Cardiac fibroblast (primary cell): Measurements from ENCODE around the gene SMPD1.

Source experiments
- DNase-seq, 2 donors: peaks; one replicate each; pipeline versions ENCODE4 v3.0.0 to v3.0.0-alpha.2; 2010; ENCODE audit warnings: low read depth in 2 of 2
- H3K4me3 ChIP-seq, 2 donors: replicated peaks in 1 of 2; 1 replicate in 1 of 2; 2 replicates in 1 of 2; pipeline ENCODE4 v1.5.1; 2011; ENCODE audit warnings: low read depth in 2 of 2, low read length in 2 of 2, mild to moderate bottlenecking in 2 of 2, moderate library complexity in 1 of 2
- TF ChIP-seq, protein P1 (sequence below): IDR thresholded peaks from one replicate; pipeline ENCODE4 v1.5.1; 2011; ENCODE audit warnings: low read depth, mild to moderate bottlenecking, low read length, inconsistent platforms

The SMPD1 gene

DNA sequence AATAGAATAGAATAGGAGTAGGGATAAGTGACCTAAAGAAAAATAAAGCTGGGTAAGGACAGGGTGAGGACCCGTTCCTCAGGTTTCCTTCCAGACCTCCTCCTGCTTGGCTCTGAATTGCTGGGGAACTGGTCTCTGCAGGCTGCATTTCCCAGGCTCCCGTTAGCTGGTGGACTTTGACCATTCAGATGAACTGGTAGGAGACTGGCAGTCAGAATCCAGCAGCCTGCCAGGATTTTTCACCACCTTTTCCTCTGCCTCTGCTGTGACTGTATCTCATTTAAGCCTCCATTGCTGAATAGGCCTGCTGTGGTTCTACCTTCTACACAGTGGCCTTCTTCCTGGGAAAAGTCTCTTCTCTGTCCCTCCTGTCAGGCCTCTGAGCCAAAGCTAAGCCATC, 24.6 kb upstream of the SMPD1 start:
- no peak overlapping the region for H3K4me3 ChIP-seq
- TF ChIP-seq, protein P1, sequence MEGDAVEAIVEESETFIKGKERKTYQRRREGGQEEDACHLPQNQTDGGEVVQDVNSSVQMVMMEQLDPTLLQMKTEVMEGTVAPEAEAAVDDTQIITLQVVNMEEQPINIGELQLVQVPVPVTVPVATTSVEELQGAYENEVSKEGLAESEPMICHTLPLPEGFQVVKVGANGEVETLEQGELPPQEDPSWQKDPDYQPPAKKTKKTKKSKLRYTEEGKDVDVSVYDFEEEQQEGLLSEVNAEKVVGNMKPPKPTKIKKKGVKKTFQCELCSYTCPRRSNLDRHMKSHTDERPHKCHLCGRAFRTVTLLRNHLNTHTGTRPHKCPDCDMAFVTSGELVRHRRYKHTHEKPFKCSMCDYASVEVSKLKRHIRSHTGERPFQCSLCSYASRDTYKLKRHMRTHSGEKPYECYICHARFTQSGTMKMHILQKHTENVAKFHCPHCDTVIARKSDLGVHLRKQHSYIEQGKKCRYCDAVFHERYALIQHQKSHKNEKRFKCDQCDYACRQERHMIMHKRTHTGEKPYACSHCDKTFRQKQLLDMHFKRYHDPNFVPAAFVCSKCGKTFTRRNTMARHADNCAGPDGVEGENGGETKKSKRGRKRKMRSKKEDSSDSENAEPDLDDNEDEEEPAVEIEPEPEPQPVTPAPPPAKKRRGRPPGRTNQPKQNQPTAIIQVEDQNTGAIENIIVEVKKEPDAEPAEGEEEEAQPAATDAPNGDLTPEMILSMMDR = no peak
- no peak for DNase-seq

DNA sequence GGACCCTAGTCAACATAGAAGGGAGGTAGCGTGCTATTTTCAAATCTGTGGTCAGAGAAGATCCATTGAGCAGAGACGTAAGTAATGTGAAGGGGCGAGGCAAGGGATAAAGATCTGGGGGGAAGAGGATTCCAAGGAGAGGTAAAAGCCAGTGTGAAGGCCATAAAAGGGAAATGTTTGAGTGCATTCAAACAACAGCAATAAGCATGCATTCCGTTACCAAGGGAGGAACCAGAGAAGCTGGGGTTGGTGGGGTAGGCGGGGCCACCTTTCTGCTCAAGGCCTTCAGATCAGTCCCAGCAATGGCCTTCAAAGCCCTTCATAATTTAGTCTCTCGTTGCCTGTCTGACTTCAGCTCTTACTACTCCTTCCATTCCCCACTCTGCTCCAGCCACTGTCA, 18.4 kb upstream of the SMPD1 start:
- no peak overlapping the region for H3K4me3 ChIP-seq
- no peak for DNase-seq
- TF ChIP-seq, protein P1 = no peak

DNA sequence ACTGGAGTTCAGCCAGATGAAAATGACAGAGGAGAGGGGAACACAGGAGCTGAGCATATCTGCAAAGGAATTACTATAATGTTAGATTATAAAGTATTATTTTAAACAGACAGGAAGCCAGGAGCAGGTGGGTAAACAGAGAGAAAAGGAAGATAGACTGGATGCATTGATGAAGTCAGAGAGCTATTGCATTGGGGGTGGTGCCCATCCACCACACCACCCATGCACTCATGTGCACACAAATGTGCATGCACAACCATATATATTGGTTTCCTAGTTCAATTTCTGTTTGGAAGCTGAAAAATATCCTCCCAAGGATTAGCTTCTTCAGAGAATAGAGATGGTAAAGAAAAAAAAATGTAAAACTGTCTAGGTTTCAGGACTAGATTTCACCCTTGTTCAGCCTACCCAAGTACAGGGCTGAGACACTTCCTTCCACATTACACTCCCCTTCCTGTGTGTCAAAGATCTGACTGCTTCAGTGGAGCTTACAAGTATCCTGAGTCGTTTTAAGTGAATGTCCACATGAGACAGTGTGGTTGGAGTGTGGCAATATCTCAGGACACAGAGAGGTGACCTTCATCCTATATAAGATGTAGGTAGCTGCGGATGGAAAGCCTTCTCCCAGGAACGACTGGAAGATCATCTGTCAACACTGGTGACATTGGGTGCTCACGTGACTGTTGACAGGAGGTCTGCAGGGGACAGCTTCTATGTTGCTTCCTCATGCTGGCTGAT, 12.2 kb upstream of the SMPD1 start:
- DNase-seq = peak; percentile 26 to 31
- H3K4me3 ChIP-seq = no peak overlapping the region
- TF ChIP-seq, protein P1 = no peak

DNA sequence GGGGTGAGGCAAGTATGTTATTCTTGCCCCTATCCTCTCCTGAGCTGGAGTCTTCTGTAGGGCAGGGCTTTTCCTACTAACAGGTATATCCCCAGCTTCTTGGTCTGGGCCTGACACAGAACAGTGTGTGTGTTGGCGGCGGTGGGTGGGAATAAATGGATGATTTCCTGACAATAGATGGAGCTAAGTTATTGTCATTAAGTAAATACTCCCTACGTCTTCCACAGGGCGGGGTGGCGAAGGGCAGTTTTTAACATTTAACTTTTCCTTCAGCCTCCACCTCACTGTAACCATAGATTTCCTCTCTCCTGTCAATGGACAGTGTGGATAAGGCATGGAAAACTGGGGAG, 11.7 kb upstream of the SMPD1 start:
- TF ChIP-seq, protein P1 = no peak
- no peak overlapping the region for H3K4me3 ChIP-seq
- no peak for DNase-seq

DNA sequence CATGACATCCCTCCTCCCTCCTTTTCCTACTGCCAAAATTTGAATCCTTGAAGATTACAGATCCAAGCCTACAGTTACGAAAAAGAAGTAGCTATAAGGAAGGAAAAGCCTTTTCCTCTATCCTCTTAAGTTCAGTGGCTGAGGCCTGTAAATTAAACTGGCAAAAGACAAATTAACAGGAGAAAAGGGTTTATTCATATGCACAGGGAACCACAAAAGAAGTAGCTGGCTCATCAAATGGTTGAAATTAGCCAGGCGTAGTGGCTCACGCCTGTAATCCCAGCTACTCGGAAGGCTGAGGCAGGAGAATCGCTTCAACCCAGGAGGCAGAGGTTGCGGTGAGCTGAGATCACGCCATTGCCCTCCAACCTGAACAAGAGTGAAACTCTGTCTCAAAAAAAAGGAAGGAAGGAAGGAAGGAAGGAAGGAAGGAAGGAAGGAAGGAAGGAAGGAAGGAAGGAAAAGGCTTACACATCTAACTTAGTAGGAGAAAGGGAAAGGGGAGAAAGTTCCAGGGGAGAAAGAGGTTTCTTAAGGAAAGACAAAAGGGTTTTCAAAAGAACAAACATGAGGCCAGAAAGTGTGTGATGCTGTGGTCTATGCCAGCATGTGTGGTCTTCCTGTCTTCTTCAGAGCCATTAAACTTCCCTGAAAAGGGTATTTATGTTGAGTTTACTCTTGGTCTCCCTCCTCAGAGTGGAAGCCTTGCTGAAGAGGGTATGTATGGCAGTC, 5.1 kb upstream of the SMPD1 start:
- DNase-seq = no peak
- TF ChIP-seq, protein P1 = no peak
- no peak overlapping the region for H3K4me3 ChIP-seq

DNA sequence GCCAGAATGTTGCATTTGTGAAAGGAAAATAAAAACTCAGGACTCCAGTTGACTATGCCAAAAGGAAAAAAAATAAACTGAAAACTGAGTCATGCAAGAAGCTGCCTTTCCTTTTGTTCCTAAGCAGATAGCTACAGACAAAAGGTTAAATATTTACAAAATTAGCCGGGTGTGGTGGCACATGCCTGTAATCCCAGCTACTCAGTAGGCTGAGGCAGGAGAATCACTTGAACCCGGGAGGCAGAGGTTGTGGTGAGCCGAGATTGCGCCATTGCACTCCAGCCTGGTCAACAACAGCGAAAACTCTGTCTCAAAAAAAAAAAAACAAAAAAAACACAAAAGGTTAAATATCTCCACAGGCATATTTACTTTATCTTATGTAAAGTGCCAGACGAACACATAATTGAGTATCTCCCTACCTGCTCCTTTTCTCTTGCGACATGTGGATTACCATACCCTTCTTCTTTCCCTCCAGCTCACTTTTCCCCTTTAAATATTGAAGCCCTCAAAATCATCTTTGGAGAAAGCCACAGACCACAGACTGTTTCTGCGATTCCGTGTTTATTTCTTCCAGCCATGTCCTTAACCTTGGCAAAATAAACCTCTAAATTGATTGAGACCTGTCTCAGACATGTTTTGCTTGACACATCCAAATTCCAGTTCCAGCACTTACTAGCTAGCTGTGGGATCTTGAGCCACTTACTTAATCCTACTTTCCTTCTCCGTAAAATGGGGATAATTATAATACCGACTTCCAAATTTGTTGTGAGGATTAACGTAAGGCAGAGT, 2.3 kb upstream of the SMPD1 start:
- no peak overlapping the region for H3K4me3 ChIP-seq
- TF ChIP-seq, protein P1 = no peak
- DNase-seq = peak; percentile 47 to 52
